Stimulated activated CD4-positive, alpha-beta T cell treated with anti-CD3 and anti-CD28 coated beads, Interleukin-1b, Interleukin-23, amount 100 ng/mL, for 4 hours (primary cell): ENCODE data around the gene MFNG.
"Not testable (repeated sequence)": the region's sequence is repeated elsewhere in the genome, so short reads cannot be mapped to it uniquely, and the experiment has no call there.

Experiments
- DNase-seq, 2 donors: peaks; one replicate each; pipeline ENCODE4 v3.0.0-alpha.2; 2020; ENCODE audit warnings: low read depth in 2 of 2

Gene MFNG

DNA sequence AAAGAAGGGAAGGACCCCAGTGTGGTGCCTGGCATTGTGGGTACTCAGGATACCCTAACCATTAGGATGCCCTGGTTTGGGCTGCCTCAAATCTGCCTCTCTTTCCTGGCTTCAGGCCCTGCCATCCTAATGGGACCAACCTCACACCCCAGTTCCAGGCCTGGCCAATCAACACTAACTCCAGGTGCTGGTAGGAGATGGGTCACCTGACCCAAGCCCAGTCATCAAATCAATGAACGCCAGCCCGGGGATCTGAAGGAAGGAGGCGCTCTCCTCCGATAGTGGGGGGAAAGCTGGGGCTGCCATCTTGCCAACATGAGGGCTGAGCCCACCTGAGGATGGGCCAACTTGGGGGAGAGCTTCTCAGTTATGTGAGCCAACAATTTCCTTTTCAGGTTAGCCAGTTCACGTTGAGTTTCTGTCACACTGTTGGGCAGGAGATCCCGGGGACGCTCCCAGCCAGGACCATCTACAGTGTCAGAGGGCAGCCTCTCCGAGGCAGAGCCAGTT lies 12.7 kb downstream of the MFNG start:
- no peak for DNase-seq

DNA sequence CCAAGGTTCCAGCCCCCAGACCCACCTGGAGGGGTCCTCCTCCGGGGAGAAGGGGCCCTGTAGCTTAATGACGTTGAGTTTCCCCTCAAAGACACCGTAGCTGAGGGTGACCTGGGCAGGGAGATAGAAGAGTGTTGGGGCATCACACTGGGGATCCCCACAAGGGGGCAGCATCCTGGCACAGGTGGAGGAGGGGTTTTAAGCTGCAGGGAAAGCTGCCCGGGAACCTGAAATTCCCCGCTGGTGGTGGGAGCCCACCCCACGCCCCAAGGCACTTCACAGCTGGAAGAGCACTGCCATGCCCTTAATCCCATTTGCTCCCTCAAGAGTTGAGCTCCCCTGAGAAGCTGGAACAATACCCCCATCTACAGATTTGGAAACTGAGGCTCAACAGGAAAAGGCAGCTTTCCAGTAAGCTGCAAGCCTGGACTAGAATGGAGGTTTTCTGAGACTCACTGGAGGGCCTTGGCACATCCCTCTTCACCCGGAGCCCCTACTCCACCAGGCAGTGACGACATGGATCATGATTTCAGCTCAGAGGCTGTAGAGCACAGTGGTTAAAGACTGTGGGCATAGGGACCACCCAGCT lies 13.7 kb downstream of the MFNG start:
- DNase-seq = peak; percentile 24 to 37

DNA sequence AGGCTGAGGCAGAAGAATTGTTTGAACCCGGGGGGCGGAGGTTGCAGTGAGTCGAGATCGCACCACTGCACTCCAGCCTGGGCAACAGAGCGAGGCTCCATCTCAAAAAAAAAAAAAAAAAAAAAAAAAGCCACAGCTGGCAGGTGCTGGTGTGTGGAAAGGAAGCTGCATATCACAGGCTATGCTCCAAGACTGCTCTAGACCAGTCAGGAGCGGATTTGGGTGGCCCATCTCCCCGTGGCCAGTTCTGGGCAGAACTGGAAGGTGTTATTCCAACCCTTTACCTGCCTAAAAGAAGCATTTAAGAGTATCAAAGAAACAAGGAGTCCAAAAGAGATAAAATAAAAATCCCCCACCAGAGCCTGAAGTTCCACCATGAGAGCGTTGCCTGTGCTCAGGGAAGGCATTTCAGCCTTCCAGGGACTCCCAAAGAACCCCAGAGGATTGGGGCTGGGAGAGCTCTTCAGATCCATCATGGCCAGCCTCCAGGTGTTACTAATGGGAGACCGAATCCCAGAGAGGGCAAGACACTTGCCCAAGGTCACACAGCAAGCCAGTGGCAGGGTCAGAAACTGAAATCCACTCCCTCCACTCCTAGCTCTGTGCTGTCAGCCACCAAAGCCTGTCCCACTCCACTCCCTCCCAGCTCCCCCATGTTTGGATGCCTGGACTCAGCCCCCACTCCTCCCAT lies 14.3 kb downstream of the MFNG start:
- no peak for DNase-seq

DNA sequence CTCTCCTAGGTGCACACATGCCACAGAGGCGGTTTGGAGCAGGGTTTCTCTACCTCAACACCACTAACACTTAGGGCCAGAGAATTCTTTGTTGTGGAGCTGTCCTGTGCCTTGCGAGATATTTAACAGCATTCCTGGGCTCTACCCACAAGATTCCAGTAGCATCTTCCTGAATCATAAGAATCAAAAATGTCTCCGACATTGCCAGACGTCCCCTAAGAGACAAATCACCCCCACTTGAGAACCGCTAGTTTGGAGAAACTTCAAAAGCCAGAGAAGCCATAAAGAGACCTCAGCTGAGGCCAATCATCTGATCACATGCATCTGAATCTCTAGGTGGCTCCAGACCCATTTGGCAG lies 16.1 kb downstream of the MFNG start:
- DNase-seq = no peak

DNA sequence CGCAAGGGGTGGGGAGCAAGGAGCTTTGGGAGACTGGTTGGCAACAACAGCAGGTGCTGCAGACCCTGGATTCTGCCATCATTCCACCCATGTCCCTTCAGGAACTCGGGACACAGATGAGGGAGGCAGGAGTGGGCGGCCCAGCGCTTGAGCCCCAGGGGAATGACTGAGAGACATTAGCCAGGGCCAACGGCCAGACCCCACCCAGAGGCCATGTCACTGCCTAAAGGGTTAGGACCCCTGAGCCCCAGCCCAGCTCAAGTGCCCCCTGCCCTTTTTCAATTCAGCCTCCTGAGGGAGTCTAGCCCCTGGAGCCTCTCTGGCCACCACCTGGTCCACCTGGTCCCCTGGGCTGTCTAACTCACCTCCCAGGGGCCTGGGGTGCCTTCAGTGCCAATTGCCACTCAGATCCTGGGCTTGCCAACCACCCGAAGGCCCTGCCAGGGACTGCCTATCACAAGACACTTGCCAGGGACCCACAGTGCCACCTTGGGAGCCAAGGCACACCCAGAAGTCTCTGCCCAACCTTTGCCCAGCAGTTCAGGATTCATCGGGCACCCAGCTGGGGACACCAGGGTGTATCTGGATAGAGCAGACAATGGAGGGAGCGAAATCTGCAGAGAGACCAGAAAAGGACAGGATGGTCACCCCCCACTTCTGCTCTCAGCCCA lies 16.6 kb downstream of the MFNG start:
- no peak for DNase-seq

DNA sequence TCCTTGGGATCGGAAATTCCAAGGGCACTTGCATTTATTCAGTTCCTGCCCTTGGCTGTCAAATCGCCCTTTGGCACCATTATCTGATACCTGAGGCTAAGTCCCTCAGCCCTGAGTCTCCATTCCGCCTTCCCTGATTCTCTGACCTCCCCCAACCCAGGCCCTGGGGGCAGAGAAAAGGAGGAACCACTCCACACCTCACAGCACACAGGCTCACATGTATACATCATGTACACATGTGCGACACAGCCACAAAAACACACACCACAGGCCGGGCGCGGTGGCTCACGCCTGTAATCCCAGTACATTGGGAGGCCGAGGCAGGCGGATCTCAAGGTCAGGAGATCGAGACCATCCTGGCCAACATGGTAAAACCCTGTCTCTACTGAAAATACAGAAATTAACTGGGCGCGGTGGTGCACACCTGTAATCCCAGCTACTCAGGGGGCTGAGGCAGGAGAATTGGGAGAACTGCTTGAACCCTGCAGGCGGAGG lies 17.9 kb downstream of the MFNG start:
- not testable (repeated sequence) for DNase-seq

DNA sequence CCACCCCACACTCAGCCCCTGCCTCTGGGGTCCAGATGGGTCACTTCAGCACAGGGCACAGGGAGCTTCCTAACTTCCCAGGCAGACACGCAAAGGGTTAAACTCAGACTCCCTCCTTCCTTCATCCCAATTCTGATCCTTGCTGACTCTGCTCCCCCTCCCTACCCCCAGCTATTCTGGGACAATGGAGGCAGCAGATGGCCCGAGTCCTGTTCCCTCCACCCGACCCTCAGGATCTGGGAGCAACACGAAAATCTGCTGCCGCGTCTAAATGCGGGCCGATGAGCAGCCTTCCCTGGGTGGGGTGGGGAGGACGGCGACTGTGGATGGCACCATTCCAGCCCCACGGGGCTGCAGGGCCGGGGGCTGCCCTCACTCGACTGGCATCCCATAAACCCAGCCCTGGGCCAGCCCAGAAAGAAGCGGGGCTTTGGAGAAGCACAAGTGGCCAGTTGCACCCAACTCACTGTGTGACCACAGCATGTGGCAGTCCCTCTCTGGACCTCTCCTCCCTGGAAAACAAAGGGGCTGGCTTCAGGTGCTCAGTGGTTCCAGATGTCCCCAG lies 18.7 kb downstream of the MFNG start:
- no peak for DNase-seq

DNA sequence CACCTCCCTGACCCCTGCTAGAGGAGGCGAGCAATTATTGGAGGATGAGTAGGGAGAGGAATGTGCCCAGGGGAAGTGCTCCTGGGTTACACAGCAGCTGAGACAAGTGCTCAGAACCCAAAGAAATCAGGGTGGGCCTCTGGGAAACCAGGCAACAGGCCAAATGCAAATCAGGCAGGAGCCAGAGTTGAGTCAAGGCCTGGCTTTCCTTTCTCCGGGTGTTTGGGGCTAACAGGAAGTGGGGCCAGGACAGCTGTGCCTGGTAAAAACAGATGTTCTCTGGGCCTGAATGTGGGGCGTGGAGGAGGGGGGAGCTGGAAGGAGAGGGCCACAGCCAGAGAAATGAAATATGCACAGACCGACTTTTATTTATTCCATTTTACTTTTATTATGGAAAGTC lies 22.0 kb downstream of the MFNG start:
- DNase-seq = no peak

DNA sequence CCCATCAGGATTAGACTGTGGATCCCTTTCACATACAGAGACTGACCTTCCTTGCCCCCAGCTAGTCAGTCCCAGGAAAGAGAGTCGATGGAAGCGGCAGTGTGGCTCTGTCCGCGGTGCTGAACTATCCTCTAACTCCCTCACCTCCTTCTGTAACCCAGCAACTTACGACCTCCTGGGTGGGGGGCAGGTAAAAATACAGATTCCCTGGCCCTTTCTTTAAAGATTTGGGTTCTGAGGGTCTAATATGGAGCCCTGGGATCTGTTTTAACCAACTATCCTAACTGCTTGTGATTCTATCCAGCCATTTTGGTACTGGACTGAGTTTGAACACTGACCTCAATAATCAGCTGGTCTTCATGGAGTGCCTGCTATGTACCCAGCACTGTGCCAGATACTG lies 23.2 kb downstream of the MFNG start:
- no peak for DNase-seq

DNA sequence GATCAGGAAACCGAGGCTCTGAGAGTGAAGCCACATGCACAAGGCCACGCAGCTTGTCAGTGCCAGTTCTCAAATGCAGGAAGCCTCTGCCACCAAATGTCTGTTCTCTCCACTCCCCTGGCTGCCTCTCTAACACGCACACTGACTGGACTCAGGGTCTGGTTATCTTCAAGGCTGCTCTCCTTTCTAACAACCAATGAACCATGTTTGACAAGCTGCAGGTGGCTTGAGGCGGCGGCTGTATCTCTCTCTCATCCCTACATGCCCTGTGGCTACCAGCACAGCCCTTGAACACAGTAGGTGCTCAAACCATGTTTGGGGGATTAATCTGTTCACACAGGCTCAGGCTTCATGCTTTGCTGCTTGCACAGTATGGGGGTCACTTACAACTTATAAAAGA lies 23.7 kb downstream of the MFNG start:
- DNase-seq = no peak

DNA sequence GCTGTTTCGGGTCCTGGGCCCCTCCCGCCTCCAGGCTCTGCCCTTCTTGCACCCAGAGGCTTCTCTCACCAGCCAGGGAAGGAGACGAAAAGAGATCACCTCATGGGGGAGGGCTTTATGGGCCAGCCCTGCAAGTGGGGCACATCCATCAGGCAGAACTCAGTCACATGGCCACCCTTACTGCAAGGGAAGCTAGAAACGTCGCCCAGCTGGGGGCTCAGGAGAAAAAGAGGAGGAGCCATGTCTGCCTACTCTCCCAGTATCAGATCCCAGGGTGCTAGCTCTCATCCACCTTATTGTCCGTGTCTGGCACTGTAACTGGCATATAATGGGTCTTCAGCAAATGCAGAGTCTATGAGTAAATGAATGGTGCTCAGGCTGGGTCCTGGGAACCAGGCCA lies 24.2 kb downstream of the MFNG start:
- DNase-seq = no peak

DNA sequence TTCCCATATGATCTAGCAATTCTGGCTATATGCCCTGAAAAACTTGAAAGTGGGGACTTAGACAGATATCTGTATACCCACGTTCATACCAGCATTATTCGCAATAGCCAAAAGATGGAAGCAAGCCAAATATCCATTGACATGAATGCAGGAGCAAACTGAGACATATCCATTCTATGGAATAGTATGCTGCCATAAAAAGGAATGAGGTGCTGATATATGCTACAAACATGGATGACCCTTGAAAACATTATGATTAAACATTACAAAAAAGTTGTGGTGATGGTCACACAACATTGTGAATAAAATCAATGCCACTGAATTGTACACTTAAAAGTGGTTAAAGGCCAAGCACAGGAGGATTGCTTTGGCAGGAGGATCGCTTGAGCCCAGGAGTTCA lies 25.5 kb downstream of the MFNG start:
- no peak for DNase-seq

DNA sequence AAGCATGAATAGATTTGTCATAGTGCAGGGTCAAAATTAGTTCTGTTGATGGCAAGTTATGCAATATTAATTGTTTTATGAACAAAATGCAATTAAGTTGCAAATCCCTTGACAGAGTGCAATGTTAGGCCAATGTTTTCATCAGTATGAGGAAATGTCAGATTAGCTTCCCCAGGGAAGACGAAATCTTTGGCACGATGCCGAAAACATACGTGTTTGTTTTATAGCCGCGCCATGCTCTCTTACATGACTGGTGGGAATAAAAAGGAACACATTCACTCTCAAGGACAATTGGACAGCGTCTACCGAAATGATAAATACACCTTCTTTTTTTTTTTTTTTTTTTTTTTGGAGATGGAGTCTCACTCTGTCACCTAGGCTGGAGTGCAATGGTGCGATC lies 27.0 kb downstream of the MFNG start:
- DNase-seq = no peak

DNA sequence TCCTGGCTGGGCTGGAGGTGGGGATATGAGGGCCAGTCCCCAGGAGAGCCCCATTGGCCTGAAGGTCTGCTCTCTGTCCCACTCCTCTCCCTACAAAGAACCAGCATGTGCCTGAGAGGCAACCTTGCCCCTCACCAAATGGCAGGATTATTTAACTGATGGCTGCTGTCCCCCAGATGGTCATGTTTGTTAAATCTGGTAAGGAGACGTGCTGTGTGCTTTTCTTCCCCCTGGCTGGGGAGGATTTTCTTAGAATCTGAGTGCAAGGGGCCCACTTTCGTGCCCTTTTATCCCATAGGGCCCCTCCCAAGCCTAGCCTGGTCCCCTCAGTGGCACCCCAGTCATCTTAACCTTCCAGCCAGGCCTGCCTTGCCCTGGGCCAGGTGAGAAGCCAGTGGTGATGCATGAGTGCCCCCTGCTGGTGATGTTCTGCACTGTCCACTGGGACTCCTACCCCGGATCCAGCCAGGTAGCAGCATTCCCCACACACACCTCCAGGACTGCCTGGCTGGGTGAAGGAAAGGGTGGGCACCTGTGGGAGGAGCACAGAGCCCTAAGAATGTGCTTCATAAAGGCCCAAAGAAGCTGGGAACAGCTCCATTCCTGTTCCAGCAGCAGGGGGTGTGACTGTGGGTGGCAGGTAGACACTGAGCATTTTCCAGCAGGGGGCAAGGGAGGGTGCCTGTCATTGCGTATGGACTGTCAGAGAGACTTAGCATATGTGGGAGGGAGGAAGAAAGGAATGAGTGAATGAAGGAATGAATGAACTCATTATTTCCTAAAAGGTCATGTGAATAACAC lies 28.9 kb downstream of the MFNG start:
- peak; percentile 81 to 83 for DNase-seq

DNA sequence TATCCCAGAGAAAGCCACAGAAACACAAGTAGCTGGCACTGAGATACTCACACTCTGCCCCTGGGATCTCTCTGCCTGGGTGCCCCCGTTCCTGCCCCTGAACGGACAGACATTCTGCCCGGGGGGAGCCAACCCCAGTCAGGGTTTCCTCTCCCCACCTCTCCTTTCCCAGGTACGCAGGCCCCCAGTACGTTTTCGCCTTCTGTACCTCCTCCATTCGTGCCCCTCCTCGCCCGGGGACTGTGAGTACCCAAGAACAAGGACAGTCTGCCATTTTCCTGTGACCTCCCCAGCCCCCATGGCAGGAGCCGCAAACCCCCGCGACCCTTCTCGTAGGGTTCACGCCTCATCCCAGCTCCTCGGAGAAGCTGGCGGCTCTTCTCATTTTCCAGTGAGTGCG lies 29.8 kb downstream of the MFNG start:
- no peak for DNase-seq

DNA sequence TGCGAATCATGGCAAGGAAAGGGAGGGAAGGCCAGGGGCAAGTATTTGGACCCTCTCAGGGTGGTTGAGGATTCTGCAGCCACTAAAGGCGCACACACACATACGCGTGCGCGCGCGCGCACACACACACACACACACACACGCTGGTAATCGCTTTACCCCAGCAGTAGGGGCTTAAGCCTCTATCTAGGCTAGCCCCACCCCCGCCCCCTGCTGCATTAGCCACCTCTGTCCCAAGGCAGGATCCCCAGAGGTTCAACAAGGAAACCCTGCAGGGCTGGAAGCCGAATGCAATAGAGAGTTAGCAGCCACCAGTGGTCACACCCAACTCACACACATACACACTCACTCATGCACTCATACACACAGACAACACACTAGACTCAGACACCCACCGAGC lies 30.3 kb downstream of the MFNG start:
- no peak for DNase-seq

DNA sequence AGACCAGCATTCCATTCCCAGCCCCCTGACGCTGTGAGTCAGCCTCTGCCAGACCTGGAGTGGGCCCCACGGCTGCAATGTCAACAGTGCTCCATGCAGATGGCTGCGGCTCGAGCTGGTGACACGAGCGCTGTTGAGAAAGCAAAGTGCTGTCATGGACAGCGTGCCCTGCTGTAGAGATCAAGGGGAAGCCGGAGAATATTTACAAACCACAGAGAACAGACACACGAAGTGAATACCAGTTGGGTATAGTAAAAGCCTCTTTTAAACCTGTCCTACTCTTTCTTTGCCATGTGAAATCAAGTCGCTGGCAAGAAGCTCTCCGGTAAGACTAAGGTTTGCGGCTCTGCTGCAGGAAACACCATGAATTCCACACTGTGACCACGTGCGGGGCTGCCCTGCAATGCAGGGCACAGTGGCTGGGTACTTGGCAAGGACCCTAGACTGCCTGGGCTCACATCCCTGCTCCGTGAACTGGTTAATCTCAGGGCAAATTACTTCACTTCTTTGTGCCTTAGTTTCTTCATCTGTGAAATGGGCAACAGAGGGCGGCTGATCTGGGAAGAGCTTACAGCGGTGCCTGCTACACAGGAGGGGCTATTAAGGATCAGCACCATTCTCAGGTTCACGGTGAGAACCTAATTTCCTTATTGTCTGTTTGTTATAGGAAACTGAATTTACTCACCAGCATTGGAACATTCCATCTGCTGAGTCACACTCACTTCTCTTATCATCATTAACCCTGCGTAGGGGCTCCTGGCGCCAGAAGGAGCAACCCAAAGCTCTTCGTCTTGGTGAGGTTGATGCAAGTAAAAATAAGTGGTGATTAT lies 31.1 kb downstream of the MFNG start:
- no peak for DNase-seq

DNA sequence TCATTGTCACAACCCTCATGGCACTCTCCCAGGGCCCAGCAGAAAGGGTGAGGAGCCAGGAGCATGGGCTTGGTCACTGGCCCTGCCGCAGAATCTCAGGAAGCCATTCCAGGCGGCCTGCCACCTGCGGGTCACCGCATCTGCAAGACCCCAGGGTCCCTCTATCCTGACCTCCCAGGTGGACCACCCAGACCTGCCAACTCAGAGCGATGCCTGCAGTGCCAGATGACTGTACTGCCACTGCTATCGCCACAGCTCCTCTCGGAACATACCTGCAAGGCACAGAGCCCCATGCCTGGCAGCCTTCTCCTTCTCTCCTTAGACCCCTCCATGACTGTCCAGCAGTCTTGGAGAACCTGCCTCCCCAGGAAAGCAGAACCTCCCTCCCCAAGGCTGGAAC lies 32.5 kb downstream of the MFNG start:
- no peak for DNase-seq

DNA sequence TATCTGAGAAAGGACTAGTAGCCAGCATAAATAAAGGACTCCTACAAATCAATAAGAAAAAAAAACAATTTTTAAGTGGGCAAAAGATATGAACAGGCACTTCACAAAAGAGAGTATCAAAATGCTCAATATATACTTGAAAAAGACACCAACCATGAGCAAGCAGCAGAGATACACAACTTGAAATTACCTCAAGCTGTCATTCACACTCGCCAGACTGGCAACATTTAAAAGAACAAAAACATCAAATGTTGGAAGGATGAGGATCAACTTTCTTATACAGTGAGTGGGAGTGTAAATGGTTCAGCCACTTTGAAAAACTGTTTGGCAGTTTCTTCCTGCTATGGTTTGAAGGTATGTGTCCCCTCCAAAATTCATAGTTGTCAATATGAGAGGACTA lies 35.0 kb downstream of the MFNG start:
- no peak for DNase-seq

DNA sequence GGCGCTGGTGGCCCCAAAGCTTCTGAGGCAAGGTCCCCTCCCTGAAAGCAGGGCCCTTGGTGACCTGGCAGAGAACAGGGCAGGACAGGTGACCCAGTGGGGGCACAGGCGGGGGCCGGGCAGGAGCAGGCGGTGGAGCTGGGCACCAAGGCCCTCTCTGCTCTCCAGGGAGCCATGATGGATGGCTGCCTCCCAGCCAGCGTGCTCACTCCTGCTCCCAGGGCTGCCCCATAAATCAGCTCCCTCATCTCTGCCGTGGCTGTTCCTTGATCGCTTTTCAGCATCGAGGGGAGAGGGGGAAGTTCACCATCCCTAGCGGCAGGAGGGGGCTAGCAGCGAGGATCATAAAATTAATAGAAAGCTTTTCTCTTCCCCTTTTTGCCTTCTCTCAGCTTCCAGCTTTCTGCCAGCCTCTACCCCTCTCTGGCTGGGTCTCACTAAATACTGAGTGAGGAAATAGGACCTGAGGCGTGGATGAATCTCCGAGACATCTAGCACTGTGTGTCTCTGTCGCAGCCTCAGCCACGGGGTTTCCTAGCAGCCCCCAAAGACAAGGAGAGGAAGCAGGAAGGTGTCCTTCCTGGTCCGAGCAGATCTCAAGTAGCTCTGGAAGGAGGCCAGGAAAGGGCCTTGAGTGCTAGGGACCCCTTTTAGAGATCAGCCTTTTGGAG lies 36.7 kb downstream of the MFNG start:
- DNase-seq = no peak
